ENCODE data around the gene CNPY3. TPM values are rescaled to one million over a fixed set of nuclear protein-coding genes. Genes with fewer than 3 reads are reported as not detected.

CNPY3 gene
- total and polyA plus RNA-seq, 2 of the 13 experiments (the other 11 are each of a cell fraction or from before 2014, with no cell fraction given) = 42.3 to 60.2 TPM

GRCh38 chr6:42978839-42979522, 49.7 kb downstream of the CNPY3 start, which contains the start of gene PEX6 (continued):
- TF ChIP-seq RFX3 (CRISPR knock-in tag; IDR thresholded peaks at IDR 0.05) = no peak
- TF ChIP-seq PBX2 (CRISPR knock-in tag; IDR thresholded peaks at IDR 0.05) = no peak
- 0 out of 2 replicates have a peak, but pooled peaks have one; percentile 41 for TF ChIP-seq ZZZ3 (CRISPR knock-in tag; IDR thresholded peaks at IDR 0.05; ENCODE audit: borderline replicate concordance)
- no peak for TF ChIP-seq ZNF343 (CRISPR knock-in tag; IDR thresholded peaks at IDR 0.05)
- peak; percentile 49; the same call in 1 of the 2 replicates for TF ChIP-seq TFDP2 (CRISPR knock-in tag; IDR thresholded peaks at IDR 0.05)
- 0 out of 2 replicates have a peak, but pooled peaks have one; percentile 65 for TF ChIP-seq TRAFD1 (CRISPR knock-in tag; IDR thresholded peaks at IDR 0.05; ENCODE audit: borderline replicate concordance)
- TF ChIP-seq FOXP1 (IDR thresholded peaks at IDR 0.05) = no peak
- no peak for TF ChIP-seq FOXP1 (CRISPR knock-in tag; IDR thresholded peaks at IDR 0.05)
- TF ChIP-seq, protein P1, sequence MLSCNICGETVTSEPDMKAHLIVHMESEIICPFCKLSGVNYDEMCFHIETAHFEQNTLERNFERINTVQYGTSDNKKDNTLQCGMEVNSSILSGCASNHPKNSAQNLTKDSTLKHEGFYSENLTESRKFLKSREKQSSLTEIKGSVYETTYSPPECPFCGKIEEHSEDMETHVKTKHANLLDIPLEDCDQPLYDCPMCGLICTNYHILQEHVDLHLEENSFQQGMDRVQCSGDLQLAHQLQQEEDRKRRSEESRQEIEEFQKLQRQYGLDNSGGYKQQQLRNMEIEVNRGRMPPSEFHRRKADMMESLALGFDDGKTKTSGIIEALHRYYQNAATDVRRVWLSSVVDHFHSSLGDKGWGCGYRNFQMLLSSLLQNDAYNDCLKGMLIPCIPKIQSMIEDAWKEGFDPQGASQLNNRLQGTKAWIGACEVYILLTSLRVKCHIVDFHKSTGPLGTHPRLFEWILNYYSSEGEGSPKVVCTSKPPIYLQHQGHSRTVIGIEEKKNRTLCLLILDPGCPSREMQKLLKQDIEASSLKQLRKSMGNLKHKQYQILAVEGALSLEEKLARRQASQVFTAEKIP (CRISPR knock-in tag; IDR thresholded peaks at IDR 0.05; ENCODE audit: borderline replicate concordance) = no peak
- TF ChIP-seq, protein P2, sequence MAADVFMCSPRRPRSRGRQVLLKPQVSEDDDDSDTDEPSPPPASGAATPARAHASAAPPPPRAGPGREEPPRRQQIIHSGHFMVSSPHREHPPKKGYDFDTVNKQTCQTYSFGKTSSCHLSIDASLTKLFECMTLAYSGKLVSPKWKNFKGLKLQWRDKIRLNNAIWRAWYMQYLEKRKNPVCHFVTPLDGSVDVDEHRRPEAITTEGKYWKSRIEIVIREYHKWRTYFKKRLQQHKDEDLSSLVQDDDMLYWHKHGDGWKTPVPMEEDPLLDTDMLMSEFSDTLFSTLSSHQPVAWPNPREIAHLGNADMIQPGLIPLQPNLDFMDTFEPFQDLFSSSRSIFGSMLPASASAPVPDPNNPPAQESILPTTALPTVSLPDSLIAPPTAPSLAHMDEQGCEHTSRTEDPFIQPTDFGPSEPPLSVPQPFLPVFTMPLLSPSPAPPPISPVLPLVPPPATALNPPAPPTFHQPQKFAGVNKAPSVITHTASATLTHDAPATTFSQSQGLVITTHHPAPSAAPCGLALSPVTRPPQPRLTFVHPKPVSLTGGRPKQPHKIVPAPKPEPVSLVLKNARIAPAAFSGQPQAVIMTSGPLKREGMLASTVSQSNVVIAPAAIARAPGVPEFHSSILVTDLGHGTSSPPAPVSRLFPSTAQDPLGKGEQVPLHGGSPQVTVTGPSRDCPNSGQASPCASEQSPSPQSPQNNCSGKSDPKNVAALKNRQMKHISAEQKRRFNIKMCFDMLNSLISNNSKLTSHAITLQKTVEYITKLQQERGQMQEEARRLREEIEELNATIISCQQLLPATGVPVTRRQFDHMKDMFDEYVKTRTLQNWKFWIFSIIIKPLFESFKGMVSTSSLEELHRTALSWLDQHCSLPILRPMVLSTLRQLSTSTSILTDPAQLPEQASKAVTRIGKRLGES (CRISPR knock-in tag; IDR thresholded peaks at IDR 0.05; ENCODE audit: borderline replicate concordance) = no peak
- TF ChIP-seq IRF2 (CRISPR knock-in tag; IDR thresholded peaks at IDR 0.05) = peak; percentile 83
- 0 out of 2 replicates have a peak, but pooled peaks have one; percentile 5 for TF ChIP-seq ATF5 (CRISPR knock-in tag; IDR thresholded peaks at IDR 0.05; ENCODE audit: low read depth)
- no peak for TF ChIP-seq TARDBP (CRISPR knock-in tag; IDR thresholded peaks at IDR 0.05)
- peak; percentile 87 for TF ChIP-seq XRCC5 (optimal IDR thresholded peaks at IDR 0.05; ENCODE audit: low read length)
- no peak for TF ChIP-seq ZNF430 (CRISPR knock-in tag; IDR thresholded peaks at IDR 0.05)
- TF ChIP-seq MTA1 (CRISPR knock-in tag; IDR thresholded peaks at IDR 0.05; ENCODE audit: borderline replicate concordance) = peak; percentile 52; the same call in 1 of the 2 replicates
- peak; percentile 83 for TF ChIP-seq ZNF33B (CRISPR knock-in tag; IDR thresholded peaks at IDR 0.05)
- peak; percentile 82 for TF ChIP-seq ZFP82 (CRISPR knock-in tag; IDR thresholded peaks at IDR 0.05; ENCODE audit: borderline replicate concordance)
